Activated CD8-positive, alpha-beta memory T cell treated with anti-CD3 and anti-CD28 coated beads, Interleukin-2, amount 50 U/mL, for 24 hours (primary cell): ENCODE results near the gene WDR90.
A peak's percentile ranks its signal among the peaks of the same experiment; 100 is the strongest.

ENCODE experiments used
- DNase-seq: peaks from one replicate; pipeline ENCODE4 v3.0.0-alpha.2; 2020; ENCODE audit errors: extremely low read depth

WDR90 gene

GRCh38 chr16:648781-649589 is at the start of gene WDR90:
TSS of gene WDR90 (plus strand) at chr16:649365. CDS start at chr16:649417, 52 bp downstream.
- peak; percentile 82 for DNase-seq

- no peak for DNase-seq
Observed at GRCh38 chr16:600781-601180, 48.4 kb upstream of the WDR90 start.

- no peak for DNase-seq
Observed at GRCh38 chr16:603933-604332, 45.2 kb upstream of the WDR90 start.

DNA sequence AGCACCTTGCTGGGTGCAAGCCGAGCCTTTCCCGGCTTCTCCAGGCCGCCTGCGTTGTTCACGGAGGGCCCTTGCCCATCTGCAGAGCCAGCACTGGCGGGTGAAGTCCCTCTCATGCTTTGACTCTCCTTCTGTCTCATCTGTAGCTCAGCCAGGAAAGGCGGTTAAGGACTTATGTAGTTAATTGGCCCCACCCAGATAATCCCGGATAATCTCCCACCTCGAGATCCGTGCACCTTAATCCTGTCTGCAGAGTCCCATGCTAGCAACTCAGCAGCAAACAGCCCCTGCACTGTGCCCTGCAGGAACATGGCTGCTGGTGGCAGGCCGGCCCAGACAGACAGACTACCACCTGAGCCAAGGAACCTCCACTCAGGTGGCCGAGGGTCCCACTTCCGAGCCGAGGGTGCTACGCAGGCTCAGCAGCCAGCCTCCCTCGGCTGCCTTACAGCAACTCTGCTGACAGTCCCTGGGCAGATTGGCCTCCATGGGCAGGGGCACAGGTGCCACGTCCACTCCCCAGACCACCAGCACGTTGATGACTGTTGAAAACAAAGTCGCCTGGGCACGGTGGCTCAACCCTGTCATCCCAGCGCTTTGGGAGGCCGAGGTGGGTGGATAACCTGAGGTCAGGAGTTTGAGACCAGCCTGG is 42.4 kb upstream of the WDR90 start:
- no peak for DNase-seq

DNA sequence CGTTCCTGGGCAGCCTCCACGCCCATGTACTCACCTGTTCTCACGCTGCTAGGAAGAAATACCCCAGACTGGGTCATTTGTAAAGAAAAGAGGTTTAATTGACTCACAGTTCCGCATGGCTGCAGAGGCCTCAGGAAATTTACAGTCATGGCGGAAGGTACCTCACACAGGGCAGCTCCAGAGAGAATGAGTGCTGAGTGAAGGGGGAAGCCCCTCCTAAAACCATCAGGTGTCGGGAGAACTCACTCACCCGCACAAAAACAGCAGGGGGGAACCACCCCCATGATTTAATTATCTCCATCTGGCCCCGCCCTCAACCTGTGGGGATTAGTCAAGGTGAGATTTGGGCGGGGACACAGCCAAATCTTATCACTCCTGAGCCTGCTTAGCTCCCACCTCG is 41.1 kb upstream of the WDR90 start:
- no peak for DNase-seq

DNA sequence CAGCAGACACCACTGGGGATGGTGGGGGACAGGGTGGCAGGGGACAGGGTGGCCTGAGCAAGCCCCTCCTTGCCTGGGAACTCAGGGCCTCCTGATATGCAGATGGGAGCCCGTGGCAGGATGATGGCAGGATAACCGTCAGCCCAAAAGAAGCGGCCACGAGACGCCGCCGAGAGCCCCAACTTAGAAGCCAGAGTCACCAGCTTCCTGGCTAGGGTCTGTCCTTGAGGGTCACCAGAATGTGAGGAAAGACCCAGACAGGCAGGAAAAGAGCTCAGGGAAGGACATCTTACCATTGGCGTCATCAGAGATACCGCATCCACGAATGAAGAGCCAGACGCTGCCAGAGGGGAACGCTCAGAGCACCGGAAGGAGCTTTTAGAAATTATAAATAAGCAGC is 39.8 kb upstream of the WDR90 start:
- DNase-seq: no peak

DNA sequence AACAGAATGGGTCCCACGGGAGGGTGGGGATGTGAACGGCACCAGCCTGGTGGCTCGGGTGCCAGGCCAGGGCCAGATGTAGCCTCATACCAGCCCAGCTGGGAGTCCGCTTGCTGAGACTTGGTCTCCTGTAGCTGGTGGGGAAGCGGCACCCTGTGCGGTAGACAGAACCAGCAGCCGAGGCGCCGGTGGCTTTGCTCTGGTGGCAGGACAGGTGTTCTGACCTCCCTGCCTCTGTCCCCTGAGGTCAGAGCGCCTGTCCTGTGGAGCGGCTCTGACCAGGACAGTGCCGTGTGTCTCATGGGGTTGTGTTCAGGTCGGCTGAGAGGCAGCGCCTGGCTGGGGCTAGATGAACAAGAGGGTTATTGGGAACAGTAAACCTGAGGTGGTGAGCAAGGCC is 39.2 kb upstream of the WDR90 start:
- no peak for DNase-seq

DNA sequence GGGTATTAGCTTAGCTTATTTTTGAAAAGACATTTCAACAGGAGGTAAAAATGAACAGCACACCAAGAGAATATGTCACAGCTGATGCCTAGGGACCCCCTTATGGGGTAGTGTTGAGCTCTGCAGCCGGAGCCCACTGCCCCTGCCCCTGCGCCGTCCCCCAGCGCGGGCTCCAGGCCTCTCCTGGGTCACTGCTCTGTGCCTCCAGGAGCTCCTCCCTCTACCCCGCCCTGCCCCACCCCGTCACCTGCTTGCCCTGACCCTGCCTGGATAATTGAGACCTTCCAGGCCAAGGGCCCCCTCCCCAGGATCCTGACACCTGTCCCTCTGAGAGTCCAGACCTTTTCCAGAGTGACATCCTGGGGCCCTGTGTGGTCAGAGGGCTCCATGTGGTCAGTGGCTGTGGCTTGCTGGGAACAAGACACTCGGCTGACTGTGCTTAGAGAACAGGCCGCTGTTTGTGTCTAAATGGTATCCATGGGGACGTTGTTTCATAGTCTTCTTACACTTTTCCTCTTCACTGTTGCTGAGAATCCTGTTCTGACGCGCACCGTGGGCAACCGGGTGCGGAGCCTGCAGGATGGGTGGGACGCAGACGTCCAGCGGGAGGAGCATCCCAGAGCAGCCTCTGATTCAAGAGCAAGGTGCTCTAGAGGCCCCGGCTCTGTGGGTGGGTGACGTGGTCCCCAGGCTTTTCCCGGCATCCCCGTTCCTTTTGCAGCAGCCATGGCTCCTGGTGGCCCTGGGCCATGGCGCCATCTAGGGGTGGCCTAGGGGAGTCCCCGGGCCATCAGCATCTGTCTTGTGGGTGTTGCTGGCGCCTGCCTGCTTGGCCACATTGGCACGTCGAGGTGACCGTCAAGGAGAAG is 38.4 kb upstream of the WDR90 start:
- no peak for DNase-seq

DNA sequence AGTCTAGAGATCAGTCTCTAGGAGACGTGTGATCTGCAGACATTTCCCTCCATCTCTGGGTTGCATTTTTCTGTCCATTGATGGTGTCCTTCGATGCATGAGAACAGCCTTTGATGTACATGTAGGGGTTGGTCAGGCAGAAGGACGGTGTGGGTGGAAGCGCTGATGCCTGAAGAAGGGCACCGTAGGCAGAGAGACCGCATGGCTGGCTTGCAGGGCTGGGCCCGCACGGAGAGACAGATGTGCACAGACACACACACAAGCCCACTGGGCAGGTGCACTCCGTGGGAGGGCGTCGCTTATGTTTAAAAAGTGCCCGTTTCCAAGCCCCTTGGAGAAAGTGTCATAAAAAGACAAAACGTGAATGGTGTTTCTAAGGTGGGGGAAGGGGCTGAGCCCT is 34.0 kb upstream of the WDR90 start:
- no peak for DNase-seq

DNA sequence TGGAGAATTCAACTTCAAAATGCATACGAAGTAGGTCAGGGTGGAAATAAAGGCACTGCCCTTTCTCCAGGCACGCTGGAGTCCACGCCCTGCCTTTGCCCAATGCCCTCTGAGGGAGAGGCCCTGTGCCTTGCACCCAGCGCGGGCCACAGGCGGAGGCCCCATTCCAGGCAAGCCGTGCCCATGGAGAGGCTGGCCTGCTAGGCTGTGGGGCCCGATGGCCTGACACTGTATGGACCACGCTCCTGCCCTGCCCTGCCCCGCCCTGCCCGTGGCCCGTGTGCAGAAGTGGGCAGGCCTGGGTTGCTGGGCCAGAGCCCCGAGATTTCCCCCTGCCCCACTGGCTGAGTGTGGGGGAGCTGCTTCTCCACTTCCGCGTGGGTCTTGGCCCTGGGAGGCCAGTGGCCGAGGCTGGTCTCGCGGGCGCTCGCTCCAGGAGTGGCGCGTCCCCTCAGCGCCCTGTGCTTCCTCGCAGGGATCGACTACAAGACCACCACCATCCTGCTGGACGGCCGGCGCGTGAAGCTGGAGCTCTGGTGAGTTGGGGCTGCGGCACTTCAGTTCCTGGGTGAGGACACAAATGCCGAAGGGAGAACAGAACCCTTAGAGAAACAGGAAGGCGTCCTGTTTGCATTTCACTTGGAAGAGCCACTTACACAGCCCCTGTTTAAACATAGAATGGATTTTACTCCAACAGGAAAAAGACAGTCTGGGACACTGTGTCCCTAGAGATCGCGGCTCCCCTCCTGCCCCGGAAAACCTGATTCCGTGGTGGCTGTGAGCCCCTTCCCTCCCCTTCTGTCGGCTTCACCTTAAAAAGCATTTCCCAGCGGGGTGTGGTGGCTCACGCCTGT is 32.2 kb upstream of the WDR90 start:
- DNase-seq: no peak

DNA sequence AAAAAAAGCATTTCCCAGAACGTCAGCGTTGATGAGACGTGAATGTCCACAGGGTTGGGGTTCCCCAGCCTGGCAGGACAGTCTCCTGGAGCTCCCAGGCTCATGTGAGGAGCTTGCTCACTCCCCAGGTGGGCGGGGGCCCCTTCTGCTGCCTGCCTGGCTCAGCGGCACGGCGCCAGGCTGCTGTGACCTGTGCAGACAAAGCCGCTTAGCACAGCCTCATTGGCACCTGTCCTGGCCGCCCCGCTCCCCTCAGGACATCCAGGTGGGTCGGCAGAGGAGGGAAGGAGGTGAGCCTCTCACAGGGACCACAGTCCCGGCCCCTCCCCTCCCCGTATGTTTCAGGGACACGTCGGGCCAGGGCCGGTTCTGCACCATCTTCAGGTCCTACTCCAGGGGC is 31.3 kb upstream of the WDR90 start:
- DNase-seq: no peak

- DNase-seq: no peak
Observed at GRCh38 chr16:619476-620100, 29.6 kb upstream of the WDR90 start.

DNA sequence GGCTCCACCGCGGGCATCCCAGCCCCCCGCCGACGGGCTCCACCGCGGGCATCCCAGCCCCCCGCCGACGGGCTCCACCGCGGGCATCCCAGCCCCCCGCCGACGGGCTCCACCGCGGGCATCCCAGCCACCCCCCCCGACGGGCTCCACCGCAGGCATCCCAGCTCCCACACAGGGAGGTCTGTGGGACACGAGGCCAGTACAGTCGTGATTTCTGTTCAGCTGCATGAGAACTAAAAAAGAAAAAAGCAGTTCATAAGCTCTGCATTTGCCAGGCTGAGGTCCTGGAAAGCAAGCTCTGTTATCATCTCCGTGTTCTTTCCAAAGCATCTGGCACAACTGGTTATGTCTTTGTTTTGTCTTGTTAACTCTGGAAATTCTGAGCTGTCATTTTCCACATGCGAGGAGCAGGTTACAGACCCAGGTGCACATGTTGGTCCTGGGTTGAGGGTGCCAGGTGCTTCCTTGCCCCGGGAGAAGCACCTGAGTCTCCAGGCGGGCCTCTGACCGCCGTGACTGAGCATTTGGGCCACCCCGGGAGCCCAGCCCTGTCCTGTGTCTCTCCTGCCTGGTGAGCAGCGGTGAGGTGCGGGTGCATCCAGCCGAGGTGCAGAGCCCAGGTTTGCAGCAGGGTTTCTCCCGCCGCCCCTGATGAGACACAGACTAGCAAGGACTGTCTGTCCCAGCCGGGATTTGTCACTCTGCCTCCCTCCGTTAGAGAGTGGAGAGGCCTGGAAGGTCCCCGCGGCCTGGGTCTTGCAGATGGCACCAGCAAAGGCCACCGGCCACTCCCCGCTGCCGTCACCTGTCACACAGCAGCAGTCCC is 28.3 kb upstream of the WDR90 start:
- DNase-seq: no peak

GRCh38 chr16:621526-622105 is 27.5 kb upstream of the WDR90 start:
- DNase-seq: no peak

DNA sequence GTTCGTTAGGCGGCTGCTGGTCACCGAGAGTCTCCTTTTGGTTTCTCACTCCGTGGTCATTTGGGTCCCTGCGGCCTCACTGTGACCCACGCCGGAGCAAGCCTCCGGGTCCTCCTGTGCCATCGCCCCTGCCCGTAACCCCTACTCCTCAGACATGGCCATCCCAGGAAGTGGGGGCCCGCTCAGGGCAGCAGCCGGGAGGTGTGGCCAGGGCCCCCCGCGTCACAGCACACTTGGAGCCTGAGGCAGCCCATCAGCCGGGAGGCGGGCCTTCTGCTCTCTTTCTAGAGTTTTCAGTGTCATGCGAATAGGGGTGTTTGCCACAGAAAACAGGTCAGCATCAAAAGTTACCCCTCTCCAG is 26.3 kb upstream of the WDR90 start:
- no peak for DNase-seq

- no peak for DNase-seq
Observed at GRCh38 chr16:624526-625070, 24.6 kb upstream of the WDR90 start.

DNA sequence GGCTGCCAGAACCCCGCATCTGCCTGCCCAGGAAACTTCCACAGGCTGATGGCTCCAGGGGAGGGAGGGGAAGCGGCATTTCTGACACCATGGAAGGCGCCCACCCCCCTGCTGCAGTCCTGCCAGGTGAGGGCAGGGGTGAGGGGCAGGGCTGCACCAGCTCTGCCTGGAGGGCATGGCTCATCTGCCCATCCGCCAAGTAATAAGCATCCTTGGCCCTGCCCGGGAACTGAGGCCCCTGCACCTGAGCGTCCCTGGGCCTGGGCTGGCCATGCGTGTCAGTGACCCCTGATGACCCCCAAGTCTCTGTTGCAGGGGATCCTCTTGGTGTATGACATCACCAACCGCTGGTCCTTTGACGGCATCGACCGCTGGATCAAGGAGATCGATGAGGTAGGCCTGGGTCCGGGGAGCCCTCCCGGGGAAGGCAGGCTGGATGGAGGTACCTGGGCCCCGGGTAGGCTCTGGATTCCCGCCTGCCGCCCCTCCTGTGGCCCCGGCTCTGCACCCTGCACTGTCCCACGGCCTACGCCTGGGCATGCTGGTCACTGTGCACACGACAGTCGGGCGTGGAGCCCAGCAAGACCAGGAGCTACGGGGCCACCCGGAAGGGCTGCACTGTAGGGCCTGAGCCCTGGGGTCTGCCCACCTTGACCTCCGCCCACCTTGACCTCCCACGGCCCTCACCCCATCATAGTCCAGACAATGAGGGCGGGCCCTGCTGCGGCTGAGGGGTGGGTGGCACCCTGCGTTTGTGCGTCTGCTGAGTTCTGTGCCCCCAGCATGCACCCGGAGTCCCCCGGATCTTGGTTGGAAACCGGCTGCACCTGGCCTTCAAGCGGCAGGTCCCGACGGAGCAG is 23.8 kb upstream of the WDR90 start:
- DNase-seq: no peak

- no peak for DNase-seq
Observed at GRCh38 chr16:625977-626765, 23.0 kb upstream of the WDR90 start.
